ENCODE measurements around the gene AFF2. TPM values are rescaled to one million over a fixed set of nuclear protein-coding genes. Genes with fewer than 3 reads are reported as not detected.

Gene AFF2
- total and polyA plus RNA-seq, 2 donors from 2014 or later: 0.09 to 5.7 TPM

DNA sequence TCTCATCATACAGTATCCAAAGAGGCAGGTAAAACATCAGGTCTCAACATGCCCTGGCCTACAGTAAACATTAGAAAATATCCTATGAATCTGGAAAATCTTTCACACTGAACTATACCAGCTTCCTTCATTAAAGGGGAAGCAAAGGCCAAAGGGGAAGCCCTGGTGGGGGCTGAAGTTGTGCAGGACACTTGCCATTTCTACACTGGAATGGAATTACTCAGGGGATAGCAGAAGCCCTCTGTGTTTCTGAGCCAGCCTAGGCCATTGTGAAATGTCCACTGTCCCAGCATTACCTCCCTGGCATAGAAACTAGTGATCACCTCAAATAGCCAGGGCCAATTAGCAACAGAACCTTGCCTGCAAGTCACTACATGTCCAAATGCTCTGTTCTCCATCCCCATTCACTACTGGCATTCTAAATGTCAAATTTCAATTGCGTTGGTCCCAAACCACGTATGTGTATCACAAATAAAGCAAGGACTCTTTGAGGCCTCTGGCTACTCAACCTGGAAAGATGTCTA, 429.9 kb downstream of the AFF2 start:
- intact Hi-C loops (cut with DNase I): no loop called here
- no peak for TF ChIP-seq CTCF (IDR thresholded peaks at IDR 0.05; ENCODE audit: borderline replicate concordance, extremely low read depth, insufficient read depth)
- no peak for FAIRE-seq

DNA sequence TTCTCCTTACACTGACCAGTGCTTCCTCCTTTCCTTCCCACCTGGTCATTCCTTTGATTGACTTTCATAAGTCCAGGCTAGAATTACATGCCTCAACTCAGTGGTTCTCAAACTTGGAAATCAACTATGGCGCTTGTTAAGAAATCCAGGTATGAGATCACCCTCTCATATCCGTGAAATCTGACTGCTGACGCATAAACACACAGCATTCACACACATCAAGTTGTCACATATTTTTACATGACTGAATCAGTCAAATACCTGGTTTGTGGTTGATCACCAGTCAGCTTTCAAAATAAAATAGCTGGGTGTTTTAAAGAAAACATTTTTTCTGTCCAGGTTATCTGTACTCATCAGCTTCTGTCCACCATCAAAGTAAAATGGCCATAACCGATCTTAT, 433.5 kb downstream of the AFF2 start:
- H3K27me3 ChIP-seq (ENCODE audit: control insufficient read depth, insufficient read depth, low read length): no peaks in the 10 kb centered on the region

More for the DNA sequence above, 429.9 kb downstream of the AFF2 start:
- Histone ChIP-seq H3K9ac (ENCODE audit: low read length in 3 of 3) (no peak overlapping the region), H3K27ac (ENCODE audit: low read depth in 2 of 2, low read length in 2 of 2) (no peak overlapping the region), H3K27me3 (ENCODE audit: control insufficient read depth, insufficient read depth, low read length) (no peaks in the 10 kb centered on the region), H3K36me3 (ENCODE audit: control insufficient read depth in 2 of 3, insufficient read depth in 3 of 3, low read length in 3 of 3) (no peaks in the 10 kb centered on the region), H3K9me3 (ENCODE audit: control insufficient read depth in 2 of 3, insufficient read depth in 1 of 3, low read length in 3 of 3) (no peaks in the 10 kb centered on the region), H3K4me1 (ENCODE audit: control insufficient read depth in 2 of 3, insufficient read depth in 2 of 3, low read depth in 1 of 3, low read length in 3 of 3) (no peaks in the 10 kb centered on the region), H3K4me3 (ENCODE audit: low read length in 3 of 3) (no peak overlapping the region)
- DNase-seq: no peak

GRCh38 chrX:148938348-148938747, 437.9 kb downstream of the AFF2 start:
- DNase-seq (no peak), FAIRE-seq (no peak)
- H3K9me3 ChIP-seq (ENCODE audit: control insufficient read depth in 2 of 3, insufficient read depth in 1 of 3, low read length in 3 of 3): no peaks in the 10 kb centered on the region
- no peak overlapping the region for H3K9ac ChIP-seq (ENCODE audit: low read length in 3 of 3)
- H3K36me3 ChIP-seq (ENCODE audit: control insufficient read depth in 2 of 3, insufficient read depth in 3 of 3, low read length in 3 of 3): no peaks in the 10 kb centered on the region
- no peak for TF ChIP-seq CTCF (IDR thresholded peaks at IDR 0.05; ENCODE audit: borderline replicate concordance, extremely low read depth, insufficient read depth)
- H3K27ac ChIP-seq (ENCODE audit: low read depth in 2 of 2, low read length in 2 of 2): no peak overlapping the region
- H3K27me3 ChIP-seq (ENCODE audit: control insufficient read depth, insufficient read depth, low read length): no peaks in the 10 kb centered on the region
- intact Hi-C loops (cut with DNase I): no loop called here
- no peaks in the 10 kb centered on the region for H3K4me1 ChIP-seq (ENCODE audit: control insufficient read depth in 2 of 3, insufficient read depth in 2 of 3, low read depth in 1 of 3, low read length in 3 of 3)
- no peak overlapping the region for H3K4me3 ChIP-seq (ENCODE audit: low read length in 3 of 3)

More for the DNA sequence above, 433.5 kb downstream of the AFF2 start:
- Histone ChIP-seq H3K4me1 (ENCODE audit: control insufficient read depth in 2 of 3, insufficient read depth in 2 of 3, low read depth in 1 of 3, low read length in 3 of 3) (no peaks in the 10 kb centered on the region), H3K36me3 (ENCODE audit: control insufficient read depth in 2 of 3, insufficient read depth in 3 of 3, low read length in 3 of 3) (no peaks in the 10 kb centered on the region), H3K9ac (ENCODE audit: low read length in 3 of 3) (no peak overlapping the region), H3K9me3 (ENCODE audit: control insufficient read depth in 2 of 3, insufficient read depth in 1 of 3, low read length in 3 of 3) (no peaks in the 10 kb centered on the region), H3K4me3 (ENCODE audit: low read length in 3 of 3) (no peak overlapping the region), H3K27ac (ENCODE audit: low read depth in 2 of 2, low read length in 2 of 2) (no peak overlapping the region)
- intact Hi-C loops (cut with DNase I): no loop called here
- DNase-seq (no peak), FAIRE-seq (no peak)
- TF ChIP-seq CTCF (IDR thresholded peaks at IDR 0.05; ENCODE audit: borderline replicate concordance, extremely low read depth, insufficient read depth): no peak
